WTC11 (cell line): Measurements from ENCODE around the gene AURKAIP1. TPM values are rescaled to one million over a fixed set of nuclear protein-coding genes. Genes with fewer than 3 reads are reported as not detected.
A peak's percentile ranks its signal among the peaks of the same experiment; 100 is the strongest.
"Not testable (repeated sequence)": the region's sequence is repeated elsewhere in the genome, so short reads cannot be mapped to it uniquely, and the experiment has no call there.

Source experiments
- ATAC-seq: fragments of 200-7000 bp; cut with Tn5 transposase; 2 replicates; pipeline ENCODE4 v1.10.0; 2021; ENCODE audit warnings: mild to moderate bottlenecking, moderate library complexity
- CTCF ChIA-PET: fragments of 300-600 bp; sonication (Branson Sonifier 250); formaldehyde crosslinking; loops from one replicate; lab custom pipeline; 2021; ENCODE audit warnings: antibody characterized with exemption; lab: Charles Lee
- POLR2A ChIA-PET: fragments of 350-600 bp; sonication (Branson Sonifier 250); formaldehyde crosslinking; loops from one replicate; lab custom pipeline; 2021; ENCODE audit warnings: antibody characterized with exemption; lab: Charles Lee
- DNase-seq: peaks from one replicate; pipeline ENCODE4 v3.0.0; 2021; ENCODE audit warnings: low spot score
- H3K27ac Mint-ChIP-seq: 2 replicates; pipeline ENCODE4 v1.8.0; 2021; ENCODE audit warnings: mixed read lengths
- H3K27me3 Mint-ChIP-seq: 2 replicates; pipeline ENCODE4 v1.8.0; 2021; ENCODE audit warnings: low read depth, mild to moderate bottlenecking, moderate library complexity, mixed read lengths
- H3K36me3 Mint-ChIP-seq: 2 replicates; pipeline ENCODE4 v1.8.0; 2021; ENCODE audit warnings: mixed read lengths
- H3K4me1 Mint-ChIP-seq: 2 replicates; pipeline ENCODE4 v1.8.0; 2022; ENCODE audit warnings: mixed read lengths
- H3K4me3 Mint-ChIP-seq: 2 replicates; pipeline ENCODE4 v1.8.0; 2021; ENCODE audit warnings: mild to moderate bottlenecking, moderate library complexity, mixed read lengths
- H3K9me3 Mint-ChIP-seq: 2 replicates; pipeline ENCODE4 v1.8.0; 2021; ENCODE audit warnings: mixed read lengths
- CDX4 ChIP-seq: fragments of 250-450 bp; sonication (Bioruptor Pico); IDR thresholded peaks from 2 replicates; pipeline ENCODE4 v1.9.0; 2021; ENCODE audit warnings: moderate library complexity, mild to moderate bottlenecking, inconsistent platforms, borderline replicate concordance
- ELF4 ChIP-seq: sonication (generic); formaldehyde crosslinking; IDR thresholded peaks from 2 replicates; pipeline ENCODE4 v1.8.1; 2022; ENCODE audit warnings: low read depth, mild to moderate bottlenecking, moderate library complexity, missing genetic modification reagents
- FOXP1 ChIP-seq: sonication (generic); formaldehyde crosslinking; IDR thresholded peaks from 2 replicates; pipeline ENCODE4 v1.8.0; 2022; ENCODE audit warnings: missing genetic modification reagents, mild to moderate bottlenecking, moderate library complexity, borderline replicate concordance
- GRHL2 ChIP-seq: fragments of 250-450 bp; sonication (Bioruptor Pico); IDR thresholded peaks from 2 replicates; pipeline ENCODE4 v1.8.0; 2022; ENCODE audit warnings: mild to moderate bottlenecking, moderate library complexity; ENCODE audit not compliant: insufficient replicate concordance, severe bottlenecking
- HMGA2 ChIP-seq: fragments of 250-450 bp; sonication (Bioruptor Pico); IDR thresholded peaks from 2 replicates; pipeline ENCODE4 v1.4.0; 2021; ENCODE audit warnings: mild to moderate bottlenecking, moderate library complexity
- JAZF1 ChIP-seq: fragments of 250-450 bp; sonication (Bioruptor Pico); IDR thresholded peaks from 2 replicates; pipeline ENCODE4 v1.9.0; 2021; ENCODE audit warnings: moderate library complexity, mild to moderate bottlenecking, inconsistent platforms
- MAX ChIP-seq: sonication (generic); formaldehyde crosslinking; IDR thresholded peaks from 2 replicates; pipeline ENCODE4 v1.8.0; 2022; ENCODE audit warnings: mild to moderate bottlenecking, missing genetic modification reagents
- NFE2L1 ChIP-seq: sonication (generic); formaldehyde crosslinking; IDR thresholded peaks from 2 replicates; pipeline ENCODE4 v1.8.1; 2023; ENCODE audit warnings: missing genetic modification reagents
- SMAD3 ChIP-seq: sonication (generic); formaldehyde crosslinking; IDR thresholded peaks from 2 replicates; pipeline ENCODE4 v1.8.0; 2022; ENCODE audit warnings: missing genetic modification reagents, mild to moderate bottlenecking, borderline replicate concordance
- SOX15 ChIP-seq: fragments of 250-450 bp; sonication (Bioruptor Pico); IDR thresholded peaks from 2 replicates; pipeline ENCODE4 v1.9.0; 2021; ENCODE audit warnings: mild to moderate bottlenecking
- SP1 ChIP-seq: sonication (generic); formaldehyde crosslinking; conservative IDR thresholded peaks from 2 replicates; pipeline ENCODE4 v1.8.1; 2022; ENCODE audit warnings: missing genetic modification reagents
- TEAD1 ChIP-seq: sonication (generic); formaldehyde crosslinking; IDR thresholded peaks from 2 replicates; pipeline ENCODE4 v1.8.0; 2022; ENCODE audit warnings: mild to moderate bottlenecking, missing genetic modification reagents
- ZNF317 ChIP-seq: sonication (generic); formaldehyde crosslinking; IDR thresholded peaks from 2 replicates; pipeline ENCODE4 v1.8.1; 2023; ENCODE audit warnings: low read depth, mild to moderate bottlenecking, moderate library complexity, missing genetic modification reagents, borderline replicate concordance
- ZNF512 ChIP-seq: sonication (generic); formaldehyde crosslinking; IDR thresholded peaks from 2 replicates; pipeline ENCODE4 v1.8.1; 2022; ENCODE audit warnings: missing genetic modification reagents, borderline replicate concordance
- ZNF532 ChIP-seq: fragments of 250-450 bp; sonication (Bioruptor Pico); IDR thresholded peaks from 2 replicates; pipeline ENCODE4 v1.9.0; 2021; ENCODE audit warnings: mild to moderate bottlenecking, borderline replicate concordance
- ZSCAN18 ChIP-seq: fragments of 250-450 bp; sonication (Bioruptor Pico); IDR thresholded peaks from 2 replicates; pipeline ENCODE4 v2.1.2; 2022; ENCODE audit warnings: mild to moderate bottlenecking, moderate library complexity
- total RNA-seq: library from RNA; stranded (reverse); gene quantifications from 3 replicates; pipeline ENCODE4 v1.2.3, GENCODE V29; 2021
- TF ChIP-seq, protein P1 (sequence below): sonication (generic); formaldehyde crosslinking; IDR thresholded peaks from 2 replicates; pipeline ENCODE4 v1.8.0; 2022; ENCODE audit warnings: mild to moderate bottlenecking, missing genetic modification reagents

The AURKAIP1 gene
- total RNA-seq, 1 experiment from 2014 or later, result 268 TPM

DNA sequence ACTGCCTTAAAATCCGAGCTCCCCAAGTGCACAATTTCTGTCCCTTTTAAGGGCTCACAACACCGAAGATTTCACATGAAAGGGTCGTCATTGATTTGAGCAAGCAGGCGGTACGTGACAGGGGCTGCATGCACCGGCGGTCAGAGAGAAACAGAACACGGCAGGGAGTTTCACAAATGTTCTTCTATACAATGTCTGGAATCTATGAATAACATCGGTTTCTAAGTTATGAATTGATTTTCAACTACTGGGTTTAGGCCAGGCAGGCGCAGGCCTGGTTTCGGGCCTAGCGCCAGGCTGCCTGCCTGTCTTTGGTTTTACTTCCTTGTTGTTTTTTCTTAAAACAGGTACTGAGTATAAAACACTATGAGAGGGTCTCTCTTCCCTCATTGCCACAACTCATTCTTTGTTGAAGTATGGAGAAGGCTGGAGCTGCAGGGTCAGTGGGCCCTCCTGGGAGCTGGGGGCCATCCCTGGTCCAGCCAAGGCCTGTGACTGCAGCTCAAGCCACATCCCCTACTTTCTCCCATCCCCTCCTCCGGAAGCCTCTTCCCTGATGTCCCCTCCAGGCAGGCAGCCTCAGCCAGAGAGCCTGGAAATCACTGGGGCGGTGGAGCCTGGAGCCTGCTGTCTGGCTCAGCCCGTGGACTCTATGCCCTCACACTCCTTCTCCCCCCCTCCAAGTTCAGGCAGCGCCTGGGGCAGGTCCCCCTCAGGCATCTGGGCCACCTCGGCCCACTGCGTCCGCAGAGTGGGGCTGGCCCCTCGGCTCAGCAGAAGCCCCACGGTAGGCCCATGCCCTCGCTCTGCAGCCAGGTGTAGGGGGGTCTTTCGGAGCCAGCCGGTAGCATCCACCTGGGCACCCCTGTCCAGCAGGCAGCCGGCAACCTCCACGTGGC is 43.7 kb upstream of the AURKAIP1 start:
- Mint-ChIP-seq H3K27ac (no peak overlapping the region), H3K9me3 (no peaks in the 10 kb centered on the region), H3K4me1 (peaks cover 32% of the 10 kb centered on the region), H3K4me3 (no peak overlapping the region), H3K27me3 (peaks cover 2% of the 10 kb centered on the region; the same call in 1 of the 2 replicates), H3K36me3 (no peaks in the 10 kb centered on the region)
- TF ChIP-seq SP1 (CRISPR knock-in tag), result no peak
- no peak for TF ChIP-seq GRHL2 (CRISPR knock-in tag)
- ATAC-seq (no peak), DNase-seq (no peak)
- CTCF ChIA-PET, result no interaction called here
- POLR2A ChIA-PET, result no interaction called here

DNA sequence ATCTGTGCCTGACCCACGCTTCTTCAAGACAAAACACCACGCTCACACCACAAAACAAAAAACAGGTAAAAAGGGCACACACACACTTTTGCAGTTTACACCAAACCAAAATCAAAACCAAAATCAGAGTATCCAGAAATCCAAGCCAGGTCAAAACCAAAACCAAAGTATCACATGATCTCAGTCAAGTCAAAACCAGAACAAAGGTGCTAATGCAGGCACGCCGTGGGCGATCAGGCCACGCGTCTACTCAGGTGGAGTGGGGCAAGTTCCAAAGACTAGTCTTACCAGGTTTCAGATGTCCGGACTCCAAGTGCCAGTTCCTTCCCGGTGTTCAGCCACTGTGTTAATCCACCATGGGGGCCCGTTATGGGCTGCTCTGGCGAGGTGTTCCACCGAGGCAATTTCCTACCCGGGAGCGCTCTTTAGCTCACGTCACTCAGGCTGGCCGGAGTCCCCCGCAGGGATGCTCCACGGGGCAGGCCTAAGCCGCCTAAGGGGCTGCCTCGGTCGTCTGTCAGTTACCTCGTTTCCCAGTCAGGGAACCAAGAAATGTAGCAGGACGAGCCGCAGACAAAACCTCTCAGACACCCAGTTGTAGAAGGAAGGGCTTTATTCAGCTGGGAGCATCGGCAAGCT is 42.9 kb upstream of the AURKAIP1 start:
- DNase-seq, ATAC-seq, CTCF ChIA-PET, H3K27ac Mint-ChIP-seq, POLR2A ChIA-PET, H3K27me3 Mint-ChIP-seq, H3K9me3 Mint-ChIP-seq, H3K4me3 Mint-ChIP-seq, H3K36me3 Mint-ChIP-seq: not testable (repeated sequence)
- H3K4me1 Mint-ChIP-seq, result peaks cover 29% of the 10 kb centered on the region

DNA sequence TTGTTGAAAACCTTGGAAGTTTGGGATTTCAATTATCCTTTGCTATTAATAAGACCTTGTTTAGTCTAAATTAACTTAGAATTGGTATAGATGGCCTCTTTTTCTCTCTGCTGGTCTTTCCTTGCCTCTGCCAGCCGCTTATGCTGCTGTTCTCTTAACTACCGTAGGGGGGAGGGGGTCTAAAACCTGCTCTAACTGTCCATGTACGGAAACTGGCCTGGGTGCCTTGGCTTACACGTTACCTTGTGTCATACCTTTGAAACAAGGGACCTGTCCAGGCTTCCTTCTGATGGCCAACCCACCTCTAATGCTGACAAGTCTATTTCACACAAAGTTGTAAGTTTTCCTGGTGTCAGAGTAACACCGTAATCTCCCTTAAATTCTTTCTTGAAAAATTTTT is 42.4 kb upstream of the AURKAIP1 start:
- POLR2A ChIA-PET, CTCF ChIA-PET: not testable (repeated sequence)

DNA sequence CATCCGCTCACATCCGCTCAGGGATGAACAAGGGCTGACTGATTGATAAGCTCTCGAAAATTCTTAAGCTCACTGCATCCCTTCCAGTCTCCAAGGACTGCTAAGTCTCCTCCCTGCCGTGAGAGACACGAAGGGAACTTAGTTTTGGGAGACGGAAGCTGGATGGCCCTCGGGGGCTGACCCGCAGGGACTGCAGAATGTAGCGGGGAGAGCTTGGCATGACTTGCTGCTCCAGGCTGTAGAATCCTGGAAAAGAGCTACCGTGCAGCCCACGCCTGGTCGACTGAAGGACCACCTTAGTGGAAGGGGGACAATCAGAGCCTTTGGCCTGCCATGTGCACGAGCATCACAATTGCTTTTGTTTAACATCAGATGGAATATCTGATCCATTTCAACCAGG is 40.7 kb upstream of the AURKAIP1 start:
- Mint-ChIP-seq H3K27me3 (peaks cover 6% of the 10 kb centered on the region; the same call in 1 of the 2 replicates), H3K27ac (0 out of 2 replicates have a peak overlapping the region, but pooled peaks have one; percentile 45), H3K9me3 (peaks cover 19% of the 10 kb centered on the region), H3K4me3 (no peak overlapping the region), H3K36me3 (peaks cover 12% of the 10 kb centered on the region), H3K4me1 (peaks cover 24% of the 10 kb centered on the region)
- ChIA-PET CTCF (interaction anchor here (1.6 kb wide), 1 partner anchor 13 kb away, joined by 5 read pairs; no protein-coding TSS in a partner anchor), POLR2A (no interaction called here)
- ATAC-seq (no peak), DNase-seq (no peak)
- no peak for TF ChIP-seq JAZF1 (CRISPR knock-in tag)
- TF ChIP-seq MAX, result no peak
- no peak for TF ChIP-seq FOXP1
- TF ChIP-seq ZNF317 (CRISPR knock-in tag), result no peak
- TF ChIP-seq ZNF512, result no peak
- TF ChIP-seq, protein P1, sequence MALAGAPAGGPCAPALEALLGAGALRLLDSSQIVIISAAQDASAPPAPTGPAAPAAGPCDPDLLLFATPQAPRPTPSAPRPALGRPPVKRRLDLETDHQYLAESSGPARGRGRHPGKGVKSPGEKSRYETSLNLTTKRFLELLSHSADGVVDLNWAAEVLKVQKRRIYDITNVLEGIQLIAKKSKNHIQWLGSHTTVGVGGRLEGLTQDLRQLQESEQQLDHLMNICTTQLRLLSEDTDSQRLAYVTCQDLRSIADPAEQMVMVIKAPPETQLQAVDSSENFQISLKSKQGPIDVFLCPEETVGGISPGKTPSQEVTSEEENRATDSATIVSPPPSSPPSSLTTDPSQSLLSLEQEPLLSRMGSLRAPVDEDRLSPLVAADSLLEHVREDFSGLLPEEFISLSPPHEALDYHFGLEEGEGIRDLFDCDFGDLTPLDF (CRISPR knock-in tag), result no peak
- TF ChIP-seq TEAD1 (CRISPR knock-in tag), result no peak
- TF ChIP-seq ZNF532, result no peak
- TF ChIP-seq SOX15, result no peak
- no peak for TF ChIP-seq SMAD3 (CRISPR knock-in tag)
- TF ChIP-seq CDX4 (CRISPR knock-in tag), result no peak
- TF ChIP-seq HMGA2 (CRISPR knock-in tag), result no peak
- TF ChIP-seq ZSCAN18, result no peak
- no peak for TF ChIP-seq NFE2L1 (CRISPR knock-in tag)
- no peak for TF ChIP-seq ELF4

More for the DNA sequence above, 42.4 kb upstream of the AURKAIP1 start:
- H3K27me3 Mint-ChIP-seq, H3K4me3 Mint-ChIP-seq, H3K9me3 Mint-ChIP-seq, H3K36me3 Mint-ChIP-seq, ATAC-seq, DNase-seq, H3K27ac Mint-ChIP-seq: not testable (repeated sequence)
- peaks cover 23% of the 10 kb centered on the region for H3K4me1 Mint-ChIP-seq
